Measurements from ENCODE around the gene CFAP61.
"Not testable (repeated sequence)": the region's sequence is repeated elsewhere in the genome, so short reads cannot be mapped to it uniquely, and the experiment has no call there.

CFAP61 gene

GRCh38 chr20:20211274-20211987 is 159.1 kb downstream of the CFAP61 start:
- DNase-seq, result no peak

- DNase-seq, result no peak
These were observed 159.7 kb downstream of the CFAP61 start for GRCh38 chr20:20211988-20212518.

GRCh38 chr20:20212675-20213096 is 160.4 kb downstream of the CFAP61 start:
- DNase-seq, result no peak

- DNase-seq, result peak; percentile 72
These were observed 161.3 kb downstream of the CFAP61 start for GRCh38 chr20:20213526-20214121.

GRCh38 chr20:20214757-20215275 is 162.5 kb downstream of the CFAP61 start:
- peak; percentile 43 for DNase-seq

GRCh38 chr20:20215976-20216727 is 163.8 kb downstream of the CFAP61 start:
- DNase-seq, result peak; percentile 91

GRCh38 chr20:20216941-20217340 is 164.6 kb downstream of the CFAP61 start:
- DNase-seq, result no peak

GRCh38 chr20:20217621-20218020 is 165.3 kb downstream of the CFAP61 start:
- peak; percentile 18 for DNase-seq

- not testable (repeated sequence) for DNase-seq
These were observed 165.8 kb downstream of the CFAP61 start for GRCh38 chr20:20218106-20218505.

- no peak for DNase-seq
These were observed 166.7 kb downstream of the CFAP61 start for GRCh38 chr20:20219016-20219415.

- DNase-seq, result no peak
These were observed 167.8 kb downstream of the CFAP61 start for GRCh38 chr20:20220134-20220533.

- DNase-seq, result no peak
These were observed 171.6 kb downstream of the CFAP61 start for GRCh38 chr20:20223981-20224380.

- DNase-seq, result no peak
These were observed 172.5 kb downstream of the CFAP61 start for GRCh38 chr20:20224806-20225205.

- DNase-seq, result no peak
These were observed 173.2 kb downstream of the CFAP61 start for GRCh38 chr20:20225325-20226043.

GRCh38 chr20:20226554-20226953 is 174.2 kb downstream of the CFAP61 start:
- DNase-seq, result no peak

- DNase-seq, result no peak
These were observed 174.8 kb downstream of the CFAP61 start for GRCh38 chr20:20227013-20227571.

- DNase-seq, result no peak
These were observed 176.0 kb downstream of the CFAP61 start for GRCh38 chr20:20228351-20228750.

- DNase-seq, result no peak
These were observed 177.3 kb downstream of the CFAP61 start for GRCh38 chr20:20229595-20229994.

- DNase-seq, result no peak
These were observed 178.4 kb downstream of the CFAP61 start for GRCh38 chr20:20230741-20231140.

- no peak for DNase-seq
These were observed 179.4 kb downstream of the CFAP61 start for GRCh38 chr20:20231528-20232298.

- peak; percentile 25 for DNase-seq
These were observed 180.7 kb downstream of the CFAP61 start for GRCh38 chr20:20233041-20233514.

Measured in NCI-H82 (cell line).